Measurements from ENCODE around the gene TXNL4B.

TXNL4B gene

DNA sequence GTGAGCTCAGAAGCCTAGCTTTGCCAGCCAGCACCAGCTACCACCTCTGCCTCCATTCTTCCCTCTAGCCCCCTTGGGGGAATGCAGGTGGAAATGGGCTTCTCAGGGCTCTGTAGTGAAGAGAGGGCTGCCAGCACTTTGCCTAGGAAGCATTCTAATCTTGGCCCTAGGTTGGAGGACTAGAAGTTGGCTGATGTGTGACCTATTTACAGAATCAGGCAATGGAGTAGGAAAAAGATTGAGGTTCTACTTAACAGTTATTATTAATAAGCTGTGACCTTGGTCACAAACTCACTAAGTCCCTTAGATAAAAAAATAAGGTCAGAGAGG is 20.2 kb upstream of the TXNL4B start:
- TF ChIP-seq TAF1 (IDR thresholded peaks at IDR 0.05; ENCODE audit: borderline replicate concordance, insufficient read depth, low read length), result no peak
- TF ChIP-seq POLR2AphosphoS5 (IDR thresholded peaks at IDR 0.05; ENCODE audit: low read depth, low read length), result no peak
- TF ChIP-seq FOXP2 (optimal IDR thresholded peaks at IDR 0.05; ENCODE audit: borderline replicate concordance, extremely low read depth, extremely low read length, insufficient read depth), result no peak
- TF ChIP-seq SIN3A (IDR thresholded peaks at IDR 0.05; ENCODE audit: borderline replicate concordance, insufficient read depth, low read length), result no peak
- TF ChIP-seq, protein P1, sequence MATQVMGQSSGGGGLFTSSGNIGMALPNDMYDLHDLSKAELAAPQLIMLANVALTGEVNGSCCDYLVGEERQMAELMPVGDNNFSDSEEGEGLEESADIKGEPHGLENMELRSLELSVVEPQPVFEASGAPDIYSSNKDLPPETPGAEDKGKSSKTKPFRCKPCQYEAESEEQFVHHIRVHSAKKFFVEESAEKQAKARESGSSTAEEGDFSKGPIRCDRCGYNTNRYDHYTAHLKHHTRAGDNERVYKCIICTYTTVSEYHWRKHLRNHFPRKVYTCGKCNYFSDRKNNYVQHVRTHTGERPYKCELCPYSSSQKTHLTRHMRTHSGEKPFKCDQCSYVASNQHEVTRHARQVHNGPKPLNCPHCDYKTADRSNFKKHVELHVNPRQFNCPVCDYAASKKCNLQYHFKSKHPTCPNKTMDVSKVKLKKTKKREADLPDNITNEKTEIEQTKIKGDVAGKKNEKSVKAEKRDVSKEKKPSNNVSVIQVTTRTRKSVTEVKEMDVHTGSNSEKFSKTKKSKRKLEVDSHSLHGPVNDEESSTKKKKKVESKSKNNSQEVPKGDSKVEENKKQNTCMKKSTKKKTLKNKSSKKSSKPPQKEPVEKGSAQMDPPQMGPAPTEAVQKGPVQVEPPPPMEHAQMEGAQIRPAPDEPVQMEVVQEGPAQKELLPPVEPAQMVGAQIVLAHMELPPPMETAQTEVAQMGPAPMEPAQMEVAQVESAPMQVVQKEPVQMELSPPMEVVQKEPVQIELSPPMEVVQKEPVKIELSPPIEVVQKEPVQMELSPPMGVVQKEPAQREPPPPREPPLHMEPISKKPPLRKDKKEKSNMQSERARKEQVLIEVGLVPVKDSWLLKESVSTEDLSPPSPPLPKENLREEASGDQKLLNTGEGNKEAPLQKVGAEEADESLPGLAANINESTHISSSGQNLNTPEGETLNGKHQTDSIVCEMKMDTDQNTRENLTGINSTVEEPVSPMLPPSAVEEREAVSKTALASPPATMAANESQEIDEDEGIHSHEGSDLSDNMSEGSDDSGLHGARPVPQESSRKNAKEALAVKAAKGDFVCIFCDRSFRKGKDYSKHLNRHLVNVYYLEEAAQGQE (IDR thresholded peaks at IDR 0.05; ENCODE audit: insufficient read depth in 1 of 2, low read depth in 2 of 2, low read length in 2 of 2), result no peak

DNA sequence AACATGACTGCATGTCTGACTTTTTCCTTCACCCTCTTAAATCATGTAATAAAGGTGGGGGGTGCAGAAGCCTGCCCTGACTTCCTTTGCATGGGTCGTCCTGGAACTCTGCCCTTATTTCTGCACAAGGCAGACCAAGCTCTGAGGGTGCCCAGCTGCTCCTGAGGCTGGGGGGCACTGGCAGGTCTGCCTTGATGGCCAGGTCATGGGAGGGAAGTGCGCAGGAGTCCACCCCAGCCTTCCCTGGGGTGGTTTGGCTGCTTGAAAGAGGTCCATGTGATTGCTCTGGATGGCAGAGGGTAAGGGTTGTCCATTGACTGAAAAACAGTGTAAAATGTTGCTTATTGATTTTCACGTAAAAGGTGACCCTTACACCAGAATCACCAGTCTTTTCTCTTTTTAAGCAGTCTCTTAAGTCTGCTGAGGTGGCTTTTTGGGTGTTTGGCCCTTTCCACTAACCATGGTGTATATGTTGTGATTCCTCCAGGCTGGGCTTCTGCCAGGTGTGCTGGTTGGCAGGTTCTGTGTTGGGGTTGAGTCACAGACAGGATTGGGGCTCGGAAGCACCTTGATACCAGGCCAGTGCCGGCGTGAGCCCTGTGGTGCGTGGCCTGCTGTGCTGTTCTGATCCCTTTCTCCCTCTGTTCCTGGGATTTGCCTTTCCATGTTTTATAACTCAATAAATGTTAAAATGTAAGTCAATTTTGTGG is 19.6 kb upstream of the TXNL4B start:
- TF ChIP-seq SIN3A (IDR thresholded peaks at IDR 0.05; ENCODE audit: borderline replicate concordance, insufficient read depth, low read length) (no peak), TAF1 (IDR thresholded peaks at IDR 0.05; ENCODE audit: borderline replicate concordance, insufficient read depth, low read length) (no peak), FOXP2 (optimal IDR thresholded peaks at IDR 0.05; ENCODE audit: borderline replicate concordance, extremely low read depth, extremely low read length, insufficient read depth) (no peak), POLR2AphosphoS5 (IDR thresholded peaks at IDR 0.05; ENCODE audit: low read depth, low read length) (no peak)
- TF ChIP-seq, protein P1 (IDR thresholded peaks at IDR 0.05; ENCODE audit: insufficient read depth in 1 of 2, low read depth in 2 of 2, low read length in 2 of 2), result no peak

DNA sequence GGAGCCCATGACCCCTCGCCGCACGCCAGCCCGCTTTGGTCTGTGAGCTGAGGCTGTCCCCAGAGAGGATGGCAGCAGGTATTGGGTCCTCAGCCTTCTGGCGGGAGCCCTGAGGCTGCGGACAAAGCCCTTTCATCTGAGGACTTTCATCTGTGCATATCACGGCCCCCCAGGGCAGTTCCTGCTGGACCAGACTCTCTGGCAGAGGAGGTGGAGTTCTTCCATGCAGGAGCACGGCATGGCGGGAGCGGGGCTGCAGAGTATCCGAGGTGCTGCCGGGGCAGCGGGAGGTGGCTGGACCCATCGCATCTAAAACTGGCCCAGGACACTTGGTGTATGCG is 19.0 kb upstream of the TXNL4B start:
- TF ChIP-seq FOXP2 (optimal IDR thresholded peaks at IDR 0.05; ENCODE audit: borderline replicate concordance, extremely low read depth, extremely low read length, insufficient read depth) (no peak), TAF1 (IDR thresholded peaks at IDR 0.05; ENCODE audit: borderline replicate concordance, insufficient read depth, low read length) (no peak), SIN3A (IDR thresholded peaks at IDR 0.05; ENCODE audit: borderline replicate concordance, insufficient read depth, low read length) (no peak), POLR2AphosphoS5 (IDR thresholded peaks at IDR 0.05; ENCODE audit: low read depth, low read length) (no peak)
- TF ChIP-seq, protein P1 (IDR thresholded peaks at IDR 0.05; ENCODE audit: insufficient read depth in 1 of 2, low read depth in 2 of 2, low read length in 2 of 2), result no peak

DNA sequence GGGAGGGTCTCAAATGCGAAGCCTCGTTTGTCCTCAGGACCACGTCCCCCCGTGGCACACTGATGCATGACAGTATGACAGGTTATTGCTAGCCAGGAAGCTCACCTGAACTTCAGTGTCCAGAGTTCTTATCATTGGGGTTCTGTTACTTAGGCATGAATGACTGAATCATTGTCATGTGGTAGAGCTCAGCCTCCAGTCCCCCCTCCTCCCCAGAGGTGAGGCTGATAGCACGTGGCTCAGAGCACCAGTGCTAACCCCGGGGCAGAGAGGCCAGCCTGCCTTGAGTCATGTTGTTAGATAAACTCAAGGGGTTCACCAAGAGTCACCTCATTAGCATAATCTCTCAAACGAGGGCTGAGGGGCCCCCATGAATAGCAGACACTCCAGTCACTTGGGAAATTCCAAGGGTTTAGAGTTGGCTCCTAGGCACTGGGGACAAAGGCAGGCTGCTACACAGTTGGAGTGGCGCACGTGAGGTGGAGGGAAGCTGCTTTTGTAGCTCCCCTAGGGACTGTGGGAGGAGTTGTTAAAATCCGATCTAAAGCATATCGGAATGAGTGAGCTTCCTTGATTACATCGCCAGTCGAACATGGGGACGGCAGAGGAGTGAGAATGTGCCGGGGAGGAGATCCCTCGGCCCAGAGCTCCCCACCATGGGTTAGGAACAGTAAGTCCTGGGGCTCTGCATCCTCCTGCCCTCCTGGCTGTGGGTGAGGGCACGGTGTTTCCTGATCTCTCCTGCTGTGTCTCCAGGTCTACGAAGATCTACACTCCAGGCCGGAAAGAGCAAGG is 18.4 kb upstream of the TXNL4B start:
- TF ChIP-seq FOXP2 (optimal IDR thresholded peaks at IDR 0.05; ENCODE audit: borderline replicate concordance, extremely low read depth, extremely low read length, insufficient read depth) (no peak), POLR2AphosphoS5 (IDR thresholded peaks at IDR 0.05; ENCODE audit: low read depth, low read length) (no peak), SIN3A (IDR thresholded peaks at IDR 0.05; ENCODE audit: borderline replicate concordance, insufficient read depth, low read length) (no peak), TAF1 (IDR thresholded peaks at IDR 0.05; ENCODE audit: borderline replicate concordance, insufficient read depth, low read length) (no peak)
- TF ChIP-seq, protein P1 (IDR thresholded peaks at IDR 0.05; ENCODE audit: insufficient read depth in 1 of 2, low read depth in 2 of 2, low read length in 2 of 2), result no peak
